SK-N-SH treated with all-trans-retinoic acid at 6 μM for 48 hours (cell line): ENCODE results near the gene RASGEF1B.

Experiments used
- ATAC-seq: fragments of 200-7000 bp; cut with Tn5 transposase; 3 replicates; pipeline ENCODE4 v1.9.1; 2020; ENCODE audit warnings: mild to moderate bottlenecking, moderate library complexity
- ARNTL ChIP-seq: fragments of 450-650 bp; formaldehyde crosslinking; IDR thresholded peaks from 2 replicates; pipeline ENCODE4 v1.5.0; 2020; ENCODE audit warnings: low read depth, mild to moderate bottlenecking, moderate library complexity, borderline replicate concordance
- BACH2 ChIP-seq: fragments of 250-450 bp; sonication (Bioruptor Pico); IDR thresholded peaks from 2 replicates; pipeline ENCODE4 v1.9.0; 2021; ENCODE audit warnings: mild to moderate bottlenecking, borderline replicate concordance
- CREB5 ChIP-seq: fragments of 250-450 bp; sonication (Bioruptor Pico); IDR thresholded peaks from 2 replicates; pipeline ENCODE4 v1.5.1; 2020; ENCODE audit warnings: low read depth, mild to moderate bottlenecking, moderate library complexity
- CSDC2 ChIP-seq: fragments of 250-450 bp; sonication (Bioruptor Pico); IDR thresholded peaks from 2 replicates; pipeline ENCODE4 v1.5.0; 2020; ENCODE audit warnings: mild to moderate bottlenecking, moderate library complexity
- CSRNP3 ChIP-seq: fragments of 250-450 bp; sonication (Bioruptor Pico); IDR thresholded peaks from 2 replicates; pipeline ENCODE4 v1.5.1; 2021; ENCODE audit warnings: mild to moderate bottlenecking, moderate library complexity
- GLIS3 ChIP-seq: fragments of 250-450 bp; sonication (Bioruptor Pico); IDR thresholded peaks from 2 replicates; pipeline ENCODE4 v1.5.0; 2020; ENCODE audit warnings: mild to moderate bottlenecking, moderate library complexity
- OSR1 ChIP-seq: fragments of 250-450 bp; sonication (Bioruptor Pico); IDR thresholded peaks from 2 replicates; pipeline ENCODE4 v1.8.0; 2022; ENCODE audit warnings: moderate library complexity, mild to moderate bottlenecking, inconsistent platforms
- PATZ1 ChIP-seq: fragments of 250-450 bp; sonication (Bioruptor Pico); IDR thresholded peaks from 2 replicates; pipeline ENCODE4 v1.8.0; 2020; ENCODE audit warnings: mild to moderate bottlenecking, moderate library complexity, borderline replicate concordance
- POU6F1 ChIP-seq: fragments of 250-450 bp; sonication (Bioruptor Pico); IDR thresholded peaks from 2 replicates; pipeline ENCODE4 v1.8.0; 2021; ENCODE audit warnings: low read depth, mild to moderate bottlenecking, moderate library complexity, borderline replicate concordance
- PPARA ChIP-seq: fragments of 250-450 bp; sonication (Bioruptor Pico); IDR thresholded peaks from 2 replicates; pipeline ENCODE4 v1.5.0; 2020; ENCODE audit warnings: mild to moderate bottlenecking, borderline replicate concordance
- RARB ChIP-seq: fragments of 250-450 bp; sonication (Bioruptor Pico); IDR thresholded peaks from 2 replicates; pipeline ENCODE4 v1.8.0; 2021; ENCODE audit warnings: mild to moderate bottlenecking, moderate library complexity
- SNAI2 ChIP-seq: fragments of 250-450 bp; sonication (Bioruptor Pico); IDR thresholded peaks from 2 replicates; pipeline ENCODE4 v1.5.0; 2020; ENCODE audit warnings: mild to moderate bottlenecking, moderate library complexity
- TCF4 ChIP-seq: fragments of 250-450 bp; sonication (Bioruptor Pico); IDR thresholded peaks from 2 replicates; pipeline ENCODE4 v1.8.0; 2021; ENCODE audit warnings: mild to moderate bottlenecking, moderate library complexity, borderline replicate concordance
- TSHZ2 ChIP-seq: fragments of 250-450 bp; sonication (Bioruptor Pico); IDR thresholded peaks from 2 replicates; pipeline ENCODE4 v1.5.0; 2020; ENCODE audit warnings: mild to moderate bottlenecking, moderate library complexity
- ZC3H10 ChIP-seq: fragments of 250-450 bp; sonication (Bioruptor Pico); IDR thresholded peaks from 2 replicates; pipeline ENCODE4 v1.5.1; 2021; ENCODE audit warnings: mild to moderate bottlenecking, moderate library complexity
- ZFP3 ChIP-seq: fragments of 250-450 bp; sonication (Bioruptor Pico); IDR thresholded peaks from 2 replicates; pipeline ENCODE4 v1.5.0; 2020; ENCODE audit warnings: mild to moderate bottlenecking, moderate library complexity
- ZNF565 ChIP-seq: fragments of 450-650 bp; formaldehyde crosslinking; conservative IDR thresholded peaks from 2 replicates; pipeline ENCODE4 v1.5.0; 2020; ENCODE audit warnings: low read depth, mild to moderate bottlenecking, moderate library complexity
- ZNF70 ChIP-seq: fragments of 450-650 bp; formaldehyde crosslinking; IDR thresholded peaks from 2 replicates; pipeline ENCODE4 v1.5.0; 2020; ENCODE audit warnings: mild to moderate bottlenecking, moderate library complexity
- ZNF8 ChIP-seq: fragments of 450-650 bp; formaldehyde crosslinking; IDR thresholded peaks from 2 replicates; pipeline ENCODE4 v1.5.0; 2020; ENCODE audit warnings: mild to moderate bottlenecking, moderate library complexity

The RASGEF1B gene

GRCh38 chr4:81412946-81413495, 58.7 kb downstream of the RASGEF1B start:
- TF ChIP-seq ARNTL (CRISPR knock-in tag) (no peak), GLIS3 (no peak), POU6F1 (no peak), ZNF70 (CRISPR knock-in tag) (no peak), BACH2 (CRISPR knock-in tag) (no peak), RARB (CRISPR knock-in tag) (no peak), CSDC2 (no peak), ZC3H10 (CRISPR knock-in tag) (no peak), TCF4 (CRISPR knock-in tag) (no peak), PPARA (CRISPR knock-in tag) (no peak), TSHZ2 (CRISPR knock-in tag) (no peak), CSRNP3 (no peak), ZFP3 (no peak), PATZ1 (CRISPR knock-in tag) (no peak), SNAI2 (no peak)
- TF ChIP-seq, all 23 proteins: peak for 0
- ATAC-seq, result no peak

- no peak for ATAC-seq
- TF ChIP-seq CSDC2, result no peak
- TF ChIP-seq ZNF565, result no peak
- TF ChIP-seq CSRNP3, result no peak
- no peak for TF ChIP-seq ZNF8 (CRISPR knock-in tag)
- TF ChIP-seq TSHZ2 (CRISPR knock-in tag), result no peak
- TF ChIP-seq TCF4 (CRISPR knock-in tag), result no peak
- no peak for TF ChIP-seq OSR1 (CRISPR knock-in tag)
- no peak for TF ChIP-seq CREB5 (CRISPR knock-in tag)
- TF ChIP-seq, all 23 proteins: peak for 0
These were observed 61.0 kb downstream of the RASGEF1B start for GRCh38 chr4:81410680-81411079.
